Cardiac fibroblast (primary cell): Measurements from ENCODE around the gene CALML3.

ENCODE experiments used
- DNase-seq, 2 donors: peaks; one replicate each; pipeline versions ENCODE4 v3.0.0 to v3.0.0-alpha.2; 2010; ENCODE audit warnings: low read depth in 2 of 2
- H3K4me3 ChIP-seq, 2 donors: replicated peaks in 1 of 2; 1 replicate in 1 of 2; 2 replicates in 1 of 2; pipeline ENCODE4 v1.5.1; 2011; ENCODE audit warnings: low read depth in 2 of 2, low read length in 2 of 2, mild to moderate bottlenecking in 2 of 2, moderate library complexity in 1 of 2
- CTCF ChIP-seq: IDR thresholded peaks from one replicate; pipeline ENCODE4 v1.5.1; 2011; ENCODE audit warnings: low read depth, mild to moderate bottlenecking, low read length, inconsistent platforms

Gene CALML3

GRCh38 chr10:5492322-5492855, 32.4 kb upstream of the CALML3 start:
- no peak overlapping the region for H3K4me3 ChIP-seq
- no peak for DNase-seq
- no peak for TF ChIP-seq CTCF

GRCh38 chr10:5492929-5493576, 31.7 kb upstream of the CALML3 start:
- H3K4me3 ChIP-seq: no peak overlapping the region
- no peak for DNase-seq
- no peak for TF ChIP-seq CTCF

GRCh38 chr10:5493691-5494090, 31.1 kb upstream of the CALML3 start:
- TF ChIP-seq CTCF: no peak
- no peak overlapping the region for H3K4me3 ChIP-seq
- no peak for DNase-seq

- no peak for TF ChIP-seq CTCF
- no peak for DNase-seq
- no peak overlapping the region for H3K4me3 ChIP-seq
Observed at GRCh38 chr10:5494611-5495010, 30.1 kb upstream of the CALML3 start.

- DNase-seq: no peak
- no peak overlapping the region for H3K4me3 ChIP-seq
- no peak for TF ChIP-seq CTCF
Observed at GRCh38 chr10:5496261-5497250, 28.2 kb upstream of the CALML3 start.

- no peak overlapping the region for H3K4me3 ChIP-seq
- no peak for TF ChIP-seq CTCF
- DNase-seq: no peak
Observed at GRCh38 chr10:5497289-5497688, 27.5 kb upstream of the CALML3 start.
